Stimulated activated CD4-positive, alpha-beta T cell treated with anti-CD3 and anti-CD28 coated beads, Interleukin-12 subunit alpha, Interleukin-12 subunit beta, amount 100 ng/mL, for 4 hours (primary cell): ENCODE data around the gene CLVS2.

Source experiments
- DNase-seq: peaks from one replicate; pipeline ENCODE4 v3.0.0-alpha.2; 2020

Gene CLVS2

GRCh38 chr6:123027408-123027807, 31.4 kb downstream of the CLVS2 start:
- no peak for DNase-seq

GRCh38 chr6:123028263-123028662, 32.2 kb downstream of the CLVS2 start:
- DNase-seq = no peak

GRCh38 chr6:123030282-123030681, 34.2 kb downstream of the CLVS2 start:
- no peak for DNase-seq

GRCh38 chr6:123036648-123037047, 40.6 kb downstream of the CLVS2 start:
- no peak for DNase-seq

GRCh38 chr6:123039431-123039830, 43.4 kb downstream of the CLVS2 start:
- no peak for DNase-seq

- DNase-seq = no peak
Measured at GRCh38 chr6:123042401-123042800, 46.4 kb downstream of the CLVS2 start.

GRCh38 chr6:123044341-123044860, 48.4 kb downstream of the CLVS2 start:
- DNase-seq = no peak

GRCh38 chr6:123053602-123054225, 57.7 kb downstream of the CLVS2 start:
- DNase-seq = no peak

- DNase-seq = no peak
Measured at GRCh38 chr6:123055256-123055655, 59.2 kb downstream of the CLVS2 start.

GRCh38 chr6:123062670-123063069, 66.6 kb downstream of the CLVS2 start:
- DNase-seq = no peak

- DNase-seq = no peak
Measured at GRCh38 chr6:123064038-123064437, 68.0 kb downstream of the CLVS2 start.

- no peak for DNase-seq
Measured at GRCh38 chr6:123074616-123075015, 78.6 kb downstream of the CLVS2 start.

- no peak for DNase-seq
Measured at GRCh38 chr6:123085403-123085802, 89.4 kb downstream of the CLVS2 start.

- DNase-seq = no peak
Measured at GRCh38 chr6:123089226-123089625, 93.2 kb downstream of the CLVS2 start.

- DNase-seq = no peak
Measured at GRCh38 chr6:123091091-123091895, 95.3 kb downstream of the CLVS2 start.

GRCh38 chr6:123091896-123092271, 95.8 kb downstream of the CLVS2 start:
- DNase-seq = no peak

- DNase-seq = no peak
Measured at GRCh38 chr6:123094795-123095194, 98.8 kb downstream of the CLVS2 start.

- no peak for DNase-seq
Measured at GRCh38 chr6:123105561-123105960, 109.5 kb downstream of the CLVS2 start.

- DNase-seq = no peak
Measured at GRCh38 chr6:123116370-123116769, 120.3 kb downstream of the CLVS2 start.

- no peak for DNase-seq
Measured at GRCh38 chr6:123117145-123117908, 121.3 kb downstream of the CLVS2 start.

- no peak for DNase-seq
Measured at GRCh38 chr6:123118811-123119210, 122.8 kb downstream of the CLVS2 start.
